Epidermal melanocyte (primary cell): ENCODE results near the gene GRK5.
A peak's percentile ranks its signal among the peaks of the same experiment; 100 is the strongest.

Source experiments
- DNase-seq: peaks from one replicate; pipeline ENCODE4 v3.0.0; 2011; ENCODE audit warnings: low spot score; ENCODE audit not compliant: insufficient read length

GRK5 gene

GRCh38 chr10:119314486-119314885 is 107.1 kb downstream of the GRK5 start:
- DNase-seq = no peak

- DNase-seq = peak; percentile 45
Measured at GRCh38 chr10:119315128-119316001, 108.0 kb downstream of the GRK5 start.

GRCh38 chr10:119316002-119316358 is 108.6 kb downstream of the GRK5 start:
- DNase-seq = no peak

GRCh38 chr10:119316729-119317097 is 109.3 kb downstream of the GRK5 start:
- no peak for DNase-seq

DNA sequence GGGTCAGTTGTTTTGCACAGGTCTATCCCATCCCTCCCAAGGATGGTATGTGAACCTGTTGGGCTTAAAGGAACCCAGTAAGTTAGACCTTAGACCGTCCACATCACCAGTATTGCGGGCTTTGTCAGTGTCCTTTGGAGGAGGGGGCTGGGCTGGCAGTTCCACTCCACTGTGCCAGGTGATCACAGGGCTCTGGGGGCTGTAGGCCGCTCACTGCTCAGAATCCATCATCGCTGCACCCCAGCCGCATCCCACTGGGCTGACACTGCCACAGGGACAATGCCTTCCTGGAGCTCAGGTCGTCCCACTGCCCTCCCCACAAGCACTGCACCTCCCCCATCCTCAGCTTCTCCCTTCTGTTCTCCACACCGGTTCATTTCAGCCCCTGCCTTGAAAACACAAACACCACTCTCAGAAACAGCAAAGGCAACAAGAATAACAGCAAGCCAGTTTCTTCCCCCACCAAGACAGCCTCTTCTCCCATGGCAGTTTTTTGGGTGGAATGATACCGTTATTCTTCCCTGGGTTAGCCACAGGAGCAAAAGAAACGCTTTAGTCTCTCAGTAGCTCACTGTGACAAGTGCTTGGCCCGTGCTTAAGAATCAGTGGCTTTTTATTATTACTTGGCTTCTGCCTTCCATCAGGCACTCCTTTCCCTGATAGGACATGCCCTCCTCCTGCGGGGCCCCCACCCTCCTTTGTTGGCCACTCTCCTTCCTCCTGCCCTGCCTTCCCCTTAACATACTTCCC is 111.2 kb downstream of the GRK5 start:
- DNase-seq = no peak

GRCh38 chr10:119319161-119319919 is 112.0 kb downstream of the GRK5 start:
- DNase-seq = no peak

- DNase-seq = no peak
Measured at GRCh38 chr10:119319920-119320258, 112.5 kb downstream of the GRK5 start.

- no peak for DNase-seq
Measured at GRCh38 chr10:119320981-119321380, 113.6 kb downstream of the GRK5 start.

DNA sequence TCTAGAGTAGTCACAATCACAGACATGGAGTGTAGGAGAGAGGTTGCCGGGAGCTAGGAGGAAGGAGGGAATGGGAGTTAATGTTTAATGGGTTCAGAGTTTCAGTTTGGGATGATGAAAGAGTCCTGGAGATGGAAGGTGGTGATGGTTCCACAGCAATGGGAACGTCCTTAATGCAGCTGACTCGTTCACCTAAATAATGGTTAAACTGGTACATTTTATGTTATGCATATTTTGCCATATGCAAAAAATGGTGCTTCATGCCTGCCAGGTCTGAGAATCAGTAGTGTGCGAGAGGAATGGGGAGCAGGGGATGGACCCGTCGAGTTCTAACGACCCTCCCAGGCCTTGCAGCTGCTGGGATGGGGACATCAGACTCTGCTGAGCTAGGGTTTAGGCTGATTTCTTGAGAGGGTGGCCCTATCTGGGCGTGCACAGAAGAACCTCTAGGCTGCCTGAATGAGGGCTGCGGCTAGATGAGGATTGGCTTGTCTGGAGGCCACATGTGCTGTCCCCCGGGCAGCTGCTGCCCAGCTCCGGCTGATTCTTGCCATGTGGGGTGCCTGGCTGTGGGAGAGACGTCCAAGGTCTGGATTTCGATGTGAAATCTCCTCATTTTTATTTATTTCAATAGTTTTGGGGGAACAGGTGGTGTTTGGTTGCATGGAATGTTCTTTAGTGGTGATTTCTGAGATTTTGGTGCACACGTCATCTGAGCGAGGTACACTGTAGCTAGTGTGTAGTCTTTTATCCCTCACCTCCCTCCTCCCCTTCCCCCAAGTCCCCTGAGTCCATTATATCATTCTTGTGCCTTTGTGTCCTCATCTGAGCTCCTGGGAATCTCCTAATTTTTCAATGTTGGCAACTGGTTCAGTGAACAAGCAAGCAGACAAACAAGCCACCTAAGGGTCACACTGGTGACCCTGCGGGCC is 116.0 kb downstream of the GRK5 start:
- DNase-seq = no peak

GRCh38 chr10:119325131-119325530 is 117.8 kb downstream of the GRK5 start:
- DNase-seq = no peak

- no peak for DNase-seq
Measured at GRCh38 chr10:119326167-119326566, 118.8 kb downstream of the GRK5 start.

GRCh38 chr10:119327096-119327745 is 119.8 kb downstream of the GRK5 start:
- DNase-seq = no peak

GRCh38 chr10:119328223-119328622 is 120.9 kb downstream of the GRK5 start:
- no peak for DNase-seq

GRCh38 chr10:119330342-119330741 is 123.0 kb downstream of the GRK5 start:
- no peak for DNase-seq

DNA sequence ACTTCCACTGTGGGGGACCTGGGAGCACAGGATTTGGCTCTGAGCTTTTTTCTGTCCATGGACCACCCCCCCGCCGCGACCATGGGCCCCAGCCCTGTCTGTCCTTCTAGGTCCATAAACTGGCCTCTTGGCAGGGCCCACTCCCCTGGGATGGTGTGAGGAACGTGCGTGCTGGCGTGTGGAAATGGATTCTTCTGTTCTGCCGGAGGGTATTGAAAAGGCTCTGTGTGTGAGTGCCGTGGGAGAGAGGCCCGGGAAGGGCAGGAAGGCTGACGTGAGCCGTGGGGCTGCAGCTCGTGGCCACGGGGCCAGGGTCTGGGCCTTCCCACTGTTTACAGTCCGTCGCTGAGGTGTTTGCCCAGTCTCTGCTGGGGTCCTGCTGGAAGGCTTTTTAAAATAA is 123.7 kb downstream of the GRK5 start:
- DNase-seq = no peak

DNA sequence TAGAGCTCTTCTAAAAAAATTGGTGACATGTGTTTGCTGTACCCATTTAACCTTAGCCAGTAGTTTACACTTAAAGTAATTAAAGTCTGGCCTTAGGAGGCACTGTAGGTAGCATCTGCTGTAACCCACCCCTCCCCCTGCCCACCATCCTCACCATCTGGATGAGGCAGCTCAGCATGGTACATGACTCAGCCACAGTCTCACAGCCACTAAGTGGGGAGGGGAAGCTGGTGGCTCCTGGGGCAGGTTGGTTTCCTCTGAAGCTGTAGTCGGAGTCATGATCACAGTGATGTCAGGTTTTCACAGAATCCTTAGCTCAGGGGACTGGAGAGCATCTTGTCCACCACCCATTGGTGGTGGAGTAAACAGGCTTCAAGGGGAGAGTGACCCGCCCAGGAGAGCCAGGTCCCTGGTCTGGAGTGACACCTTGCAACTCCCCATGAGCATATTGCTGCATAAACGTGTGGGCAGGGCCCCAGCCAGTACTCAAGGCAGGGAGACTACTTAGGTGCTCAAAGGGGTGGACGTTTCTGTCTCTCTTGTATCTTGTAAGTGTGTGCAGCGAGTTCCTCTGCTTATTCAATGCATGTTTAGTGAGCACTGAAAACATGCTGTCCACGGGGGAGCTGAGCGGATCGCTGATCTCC is 125.9 kb downstream of the GRK5 start:
- DNase-seq = no peak

DNA sequence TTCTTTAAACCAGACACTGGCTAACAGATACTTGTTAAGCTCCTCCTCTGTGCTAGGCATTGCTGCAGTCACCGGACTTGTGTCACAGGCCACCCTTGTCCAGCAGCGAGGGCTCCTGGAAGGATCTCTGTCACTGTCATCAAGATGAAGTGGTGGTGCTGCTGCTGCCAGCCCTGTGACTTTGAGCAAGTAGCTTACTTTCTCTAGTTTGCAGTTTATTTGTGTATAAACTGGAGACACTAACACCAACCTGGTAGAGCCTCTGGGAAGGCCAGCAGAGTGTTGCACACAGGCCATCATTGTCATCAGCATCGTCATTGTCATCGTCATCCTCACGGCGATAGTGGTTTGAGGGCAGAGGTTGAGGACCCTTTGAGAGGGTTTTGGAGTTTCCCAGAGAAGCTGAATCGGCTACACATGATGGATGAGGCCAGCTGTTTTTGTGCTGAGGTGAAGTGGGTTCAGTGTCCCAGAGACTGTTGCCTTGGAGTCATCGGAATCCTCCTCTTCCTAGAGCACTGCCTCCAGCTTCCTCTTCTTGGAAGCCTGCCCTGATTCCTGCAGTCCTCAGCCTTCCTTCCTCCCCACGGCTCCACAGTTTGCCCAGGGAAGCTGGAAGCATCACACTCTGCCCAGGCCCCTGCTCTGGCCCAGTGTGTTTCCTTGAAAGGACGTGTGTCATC is 128.4 kb downstream of the GRK5 start:
- no peak for DNase-seq

GRCh38 chr10:119336599-119336998 is 129.2 kb downstream of the GRK5 start:
- no peak for DNase-seq

- DNase-seq = no peak
Measured at GRCh38 chr10:119337223-119337622, 129.9 kb downstream of the GRK5 start.
